Kidney capillary endothelial cell (primary cell): ENCODE data around the gene CD82.
"Not testable (repeated sequence)": the region's sequence is repeated elsewhere in the genome, so short reads cannot be mapped to it uniquely, and the experiment has no call there.

Experiments
- DNase-seq: peaks from one replicate; pipeline ENCODE4 v3.0.0-alpha.2; 2018; ENCODE audit warnings: low spot score

Gene CD82

GRCh38 chr11:44533921-44534711, 31.3 kb upstream of the CD82 start:
- no peak for DNase-seq

- no peak for DNase-seq
Measured at GRCh38 chr11:44535191-44535980, 30.1 kb upstream of the CD82 start.

- no peak for DNase-seq
Measured at GRCh38 chr11:44536788-44537516, 28.5 kb upstream of the CD82 start.

- no peak for DNase-seq
Measured at GRCh38 chr11:44537679-44538078, 27.8 kb upstream of the CD82 start.

GRCh38 chr11:44538375-44539054, 26.9 kb upstream of the CD82 start:
- DNase-seq: peak; percentile 71

GRCh38 chr11:44539971-44540370, 25.5 kb upstream of the CD82 start:
- no peak for DNase-seq

- no peak for DNase-seq
Measured at GRCh38 chr11:44540667-44541066, 24.8 kb upstream of the CD82 start.

- no peak for DNase-seq
Measured at GRCh38 chr11:44542372-44542771, 23.1 kb upstream of the CD82 start.

- not testable (repeated sequence) for DNase-seq
Measured at GRCh38 chr11:44546984-44547383, 18.5 kb upstream of the CD82 start.

- not testable (repeated sequence) for DNase-seq
Measured at GRCh38 chr11:44547534-44547933, 17.9 kb upstream of the CD82 start.

- DNase-seq: no peak
Measured at GRCh38 chr11:44548032-44548695, 17.3 kb upstream of the CD82 start.

GRCh38 chr11:44548961-44549749, 16.3 kb upstream of the CD82 start:
- not testable (repeated sequence) for DNase-seq

- no peak for DNase-seq
Measured at GRCh38 chr11:44550123-44550522, 15.3 kb upstream of the CD82 start.

GRCh38 chr11:44551456-44552139, 13.9 kb upstream of the CD82 start:
- DNase-seq: no peak

GRCh38 chr11:44555031-44555800, 10.2 kb upstream of the CD82 start:
- DNase-seq: no peak

GRCh38 chr11:44556735-44557409, 8.6 kb upstream of the CD82 start:
- DNase-seq: peak; percentile 40

GRCh38 chr11:44557464-44557863, 8.0 kb upstream of the CD82 start:
- DNase-seq: no peak

- DNase-seq: no peak
Measured at GRCh38 chr11:44559207-44559939, 6.1 kb upstream of the CD82 start.
